ENCODE results near the gene KCNK4.

Gene KCNK4

DNA sequence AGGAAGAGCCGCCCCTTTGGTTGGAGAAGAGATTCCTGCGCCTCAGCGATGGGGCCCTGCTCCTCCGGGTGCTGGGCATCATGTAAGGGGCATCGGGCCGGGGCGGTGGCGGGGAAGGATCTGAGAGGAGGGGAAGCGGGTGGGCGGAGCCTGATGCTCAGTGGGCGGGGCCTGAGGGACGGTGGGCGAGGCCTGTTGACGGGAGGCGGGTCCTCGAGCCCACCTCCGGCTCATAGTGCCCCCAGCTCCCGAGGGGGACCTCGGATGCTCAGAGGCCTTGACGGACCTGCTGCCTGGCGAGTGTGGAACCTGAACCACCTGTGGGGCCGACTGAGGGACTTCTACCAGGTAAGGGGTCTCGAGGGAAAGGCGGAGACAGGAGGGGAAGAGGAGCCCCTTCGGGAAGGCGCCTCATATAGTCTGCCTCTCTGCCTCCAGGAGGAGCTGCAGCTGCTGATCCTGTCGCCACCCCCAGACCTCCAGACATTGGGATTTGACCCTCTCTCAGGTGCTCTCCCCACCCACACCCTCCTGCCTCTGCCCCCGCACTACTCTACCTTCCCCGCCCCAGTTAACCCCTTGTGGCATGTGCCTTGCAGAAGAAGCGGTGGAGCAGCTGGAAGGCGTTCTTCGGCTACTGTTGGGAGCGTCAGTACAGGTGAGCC, 49.7 kb downstream of the KCNK4 start:
- H3K9me3 ChIP-seq (ENCODE audit: control insufficient read depth, insufficient read depth, low read length): no peaks in the 10 kb centered on the region
- TF ChIP-seq, protein P1, sequence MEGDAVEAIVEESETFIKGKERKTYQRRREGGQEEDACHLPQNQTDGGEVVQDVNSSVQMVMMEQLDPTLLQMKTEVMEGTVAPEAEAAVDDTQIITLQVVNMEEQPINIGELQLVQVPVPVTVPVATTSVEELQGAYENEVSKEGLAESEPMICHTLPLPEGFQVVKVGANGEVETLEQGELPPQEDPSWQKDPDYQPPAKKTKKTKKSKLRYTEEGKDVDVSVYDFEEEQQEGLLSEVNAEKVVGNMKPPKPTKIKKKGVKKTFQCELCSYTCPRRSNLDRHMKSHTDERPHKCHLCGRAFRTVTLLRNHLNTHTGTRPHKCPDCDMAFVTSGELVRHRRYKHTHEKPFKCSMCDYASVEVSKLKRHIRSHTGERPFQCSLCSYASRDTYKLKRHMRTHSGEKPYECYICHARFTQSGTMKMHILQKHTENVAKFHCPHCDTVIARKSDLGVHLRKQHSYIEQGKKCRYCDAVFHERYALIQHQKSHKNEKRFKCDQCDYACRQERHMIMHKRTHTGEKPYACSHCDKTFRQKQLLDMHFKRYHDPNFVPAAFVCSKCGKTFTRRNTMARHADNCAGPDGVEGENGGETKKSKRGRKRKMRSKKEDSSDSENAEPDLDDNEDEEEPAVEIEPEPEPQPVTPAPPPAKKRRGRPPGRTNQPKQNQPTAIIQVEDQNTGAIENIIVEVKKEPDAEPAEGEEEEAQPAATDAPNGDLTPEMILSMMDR (IDR thresholded peaks at IDR 0.05; ENCODE audit: low read depth, low read length, poor library complexity, severe bottlenecking): peak; percentile 48
- TF ChIP-seq EZH2phosphoT487 (IDR thresholded peaks at IDR 0.05; ENCODE audit: borderline replicate concordance, low read length): no peak
- peaks cover 8% of the 10 kb centered on the region; the same call in 1 of the 2 replicates for H4K20me1 ChIP-seq (ENCODE audit: control insufficient read depth, insufficient read depth, low read depth, low read length)
- no peaks in the 10 kb centered on the region for H3K27me3 ChIP-seq (ENCODE audit: control insufficient read depth, low read length)
- H3K36me3 ChIP-seq (ENCODE audit: control insufficient read depth, low read length): peaks cover 40% of the 10 kb centered on the region
- peak overlapping the region; percentile 81 for H3K4me3 ChIP-seq (ENCODE audit: low read length)
- H3K79me2 ChIP-seq (ENCODE audit: control insufficient read depth, low read length): peaks cover 16% of the 10 kb centered on the region
- H3K4me1 ChIP-seq (ENCODE audit: control insufficient read depth, low read length): peaks cover 54% of the 10 kb centered on the region
- H3K27ac ChIP-seq (ENCODE audit: low read depth, low read length): peak overlapping the region; percentile 87
- peak overlapping the region; percentile 86 for H3K4me2 ChIP-seq (ENCODE audit: low read length)
- no peaks in the 10 kb centered on the region; the same call in 1 of the 2 replicates for H3F3A ChIP-seq (ENCODE audit: control insufficient read depth, insufficient read depth)
- no peaks in the 10 kb centered on the region for H3K9me2 ChIP-seq (replicated peaks; ENCODE audit: control insufficient read depth, low read length)

DNA sequence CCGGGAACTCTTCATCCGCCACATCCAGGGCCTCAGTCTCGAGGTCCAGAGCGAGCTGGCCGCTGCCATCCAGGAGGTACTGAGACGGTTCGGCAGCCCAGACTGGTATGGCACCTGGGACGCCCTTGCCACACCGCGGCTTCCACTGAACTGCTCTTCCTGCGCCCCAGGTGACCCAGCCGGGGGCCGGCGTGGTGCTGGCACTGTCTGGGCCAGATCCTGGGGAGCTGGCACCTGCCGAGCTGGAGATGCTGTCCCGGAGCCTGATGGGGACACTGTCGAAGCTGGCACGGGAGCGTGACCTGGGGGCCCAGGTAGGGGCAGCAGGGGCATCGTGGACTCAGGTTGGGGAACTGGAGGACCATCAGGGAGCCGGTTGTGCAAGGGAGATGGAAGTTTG, 50.3 kb downstream of the KCNK4 start:
- H3K4me3 ChIP-seq (ENCODE audit: low read length): peak overlapping the region; percentile 81; the same call in 1 of the 2 replicates
- H3K27me3 ChIP-seq (ENCODE audit: control insufficient read depth, low read length): no peaks in the 10 kb centered on the region
- H3K79me2 ChIP-seq (ENCODE audit: control insufficient read depth, low read length): peaks cover 16% of the 10 kb centered on the region
- no peaks in the 10 kb centered on the region for H3K9me2 ChIP-seq (replicated peaks; ENCODE audit: control insufficient read depth, low read length)
- peaks cover 8% of the 10 kb centered on the region; the same call in 1 of the 2 replicates for H4K20me1 ChIP-seq (ENCODE audit: control insufficient read depth, insufficient read depth, low read depth, low read length)
- no peaks in the 10 kb centered on the region for H3K9me3 ChIP-seq (ENCODE audit: control insufficient read depth, insufficient read depth, low read length)
- H3K4me2 ChIP-seq (ENCODE audit: low read length): peak overlapping the region; percentile 86
- no peak overlapping the region for H3K27ac ChIP-seq (ENCODE audit: low read depth, low read length)
- peaks cover 49% of the 10 kb centered on the region for H3K4me1 ChIP-seq (ENCODE audit: control insufficient read depth, low read length)
- peaks cover 40% of the 10 kb centered on the region for H3K36me3 ChIP-seq (ENCODE audit: control insufficient read depth, low read length)
- H3F3A ChIP-seq (ENCODE audit: control insufficient read depth, insufficient read depth): no peaks in the 10 kb centered on the region; the same call in 1 of the 2 replicates
- no peak for TF ChIP-seq EZH2phosphoT487 (IDR thresholded peaks at IDR 0.05; ENCODE audit: borderline replicate concordance, low read length)

GRCh38 chr11:64341851-64342791, 51.0 kb downstream of the KCNK4 start:
- H4K20me1 ChIP-seq (ENCODE audit: control insufficient read depth, insufficient read depth, low read depth, low read length): peaks cover 8% of the 10 kb centered on the region; the same call in 1 of the 2 replicates
- no peaks in the 10 kb centered on the region for H3K9me3 ChIP-seq (ENCODE audit: control insufficient read depth, insufficient read depth, low read length)
- TF ChIP-seq EZH2phosphoT487 (IDR thresholded peaks at IDR 0.05; ENCODE audit: borderline replicate concordance, low read length): no peak
- TF ChIP-seq, protein P1 (IDR thresholded peaks at IDR 0.05; ENCODE audit: low read depth, low read length, poor library complexity, severe bottlenecking): no peak
- H3K36me3 ChIP-seq (ENCODE audit: control insufficient read depth, low read length): peaks cover 40% of the 10 kb centered on the region
- H3K4me3 ChIP-seq (ENCODE audit: low read length): peak overlapping the region; percentile 33; the same call in 1 of the 2 replicates
- H3K27me3 ChIP-seq (ENCODE audit: control insufficient read depth, low read length): no peaks in the 10 kb centered on the region
- H3K4me2 ChIP-seq (ENCODE audit: low read length): peak overlapping the region; percentile 46
- H3F3A ChIP-seq (ENCODE audit: control insufficient read depth, insufficient read depth): no peaks in the 10 kb centered on the region; the same call in 1 of the 2 replicates
- H3K27ac ChIP-seq (ENCODE audit: low read depth, low read length): no peak overlapping the region
- H3K9me2 ChIP-seq (replicated peaks; ENCODE audit: control insufficient read depth, low read length): no peaks in the 10 kb centered on the region
- peaks cover 46% of the 10 kb centered on the region for H3K4me1 ChIP-seq (ENCODE audit: control insufficient read depth, low read length)
- H3K79me2 ChIP-seq (ENCODE audit: control insufficient read depth, low read length): peaks cover 16% of the 10 kb centered on the region
